H1 (cell line): ENCODE results near the gene NUP205. TPM values are rescaled to one million over a fixed set of nuclear protein-coding genes. Genes with fewer than 3 reads are reported as not detected.
A peak's percentile ranks its signal among the peaks of the same experiment; 100 is the strongest.

Experiments
- CTCF ChIA-PET: fragments of 300-600 bp; sonication (Branson Sonifier 250); formaldehyde crosslinking; loops from one replicate; lab custom pipeline; 2021; ENCODE audit not compliant: partially characterized antibody; lab: Charles Lee
- POLR2A ChIA-PET: fragments of 300-600 bp; sonication (Branson Sonifier 250); formaldehyde crosslinking; loops from one replicate; lab custom pipeline; 2021; ENCODE audit warnings: inconsistent platforms; ENCODE audit not compliant: partially characterized antibody; lab: Charles Lee
- DNase-seq, 2 experiments: peaks; one replicate each; pipeline versions ENCODE4 v3.0.0 to v3.0.0-alpha.2; 2010 to 2022; ENCODE audit warnings: low spot score in 2 of 2, low read depth in 1 of 2, mixed read lengths in 1 of 2
- FAIRE-seq: peaks from 2 replicates; lab custom pipeline; 2011; peaks lifted over from hg19 to GRCh38; lab: Jason Lieb, UNC
- H2AFZ ChIP-seq: 2 replicates; pipeline ENCODE4 v1.8.1; 2012; ENCODE audit warnings: low read length, inconsistent platforms
- H2AK5ac ChIP-seq: 2 replicates; pipeline ENCODE4 v1.6.1; 2013; ENCODE audit warnings: low read depth, low read length
- H2BK120ac ChIP-seq: replicated peaks from 2 replicates; pipeline ENCODE3; 2013; ENCODE audit warnings: low read depth, low read length, inconsistent platforms
- H2BK12ac ChIP-seq: 2 replicates; pipeline ENCODE4 v1.6.1; 2013; ENCODE audit warnings: low read depth, low read length
- H2BK15ac ChIP-seq: 2 replicates; pipeline ENCODE4 v1.6.1; 2013; ENCODE audit warnings: low read length
- H2BK20ac ChIP-seq: 2 replicates; pipeline ENCODE4 v1.6.1; 2013; ENCODE audit warnings: low read length
- H2BK5ac ChIP-seq: 2 replicates; pipeline ENCODE4 v1.6.1; 2013; ENCODE audit warnings: low read depth, low read length
- H3K14ac ChIP-seq: 2 replicates; pipeline ENCODE4 v1.6.1; 2013; ENCODE audit warnings: inconsistent platforms; ENCODE audit not compliant: insufficient read length
- H3K18ac ChIP-seq: 2 replicates; pipeline ENCODE4 v1.6.1; 2013; ENCODE audit warnings: low read length; ENCODE audit errors: extremely low read depth
- H3K23ac ChIP-seq: 2 replicates; pipeline ENCODE4 v1.6.1; 2013; ENCODE audit warnings: inconsistent platforms; ENCODE audit not compliant: insufficient read length
- H3K23me2 ChIP-seq: 2 replicates; pipeline ENCODE4 v1.6.1; 2013; ENCODE audit warnings: low read depth, low read length
- H3K27ac ChIP-seq: 2 replicates; pipeline ENCODE4 v1.6.1; 2011; ENCODE audit warnings: low read depth, low read length, inconsistent platforms
- H3K27me3 ChIP-seq, 4 experiments: replicated peaks in 1 of 4; 1 replicate in 1 of 4; 2 replicates in 3 of 4; pipeline versions ENCODE4 v1.6.1 to v1.8.1; 2011 to 2013; ENCODE audit warnings: low read length in 3 of 4, mild to moderate bottlenecking in 3 of 4, inconsistent platforms in 2 of 4, mixed read lengths in 2 of 4, moderate library complexity in 1 of 4; ENCODE audit not compliant: control insufficient read depth in 3 of 4, insufficient read depth in 3 of 4; ENCODE audit errors: extremely low read depth in 1 of 4
- H3K36me3 ChIP-seq, 4 experiments: 2 replicates each; pipeline versions ENCODE4 v1.6.1 to v1.8.1; 2011 to 2013; ENCODE audit warnings: mild to moderate bottlenecking in 4 of 4, low read length in 3 of 4, moderate library complexity in 2 of 4, control low read depth in 1 of 4, inconsistent platforms in 1 of 4; ENCODE audit not compliant: insufficient read depth in 4 of 4, control insufficient read depth in 2 of 4
- H3K4ac ChIP-seq: replicated peaks from 2 replicates; pipeline ENCODE3; 2013; ENCODE audit warnings: low read length, low read depth, mixed read lengths, inconsistent platforms; ENCODE audit not compliant: insufficient read length
- H3K4me1 ChIP-seq, 4 experiments: replicated peaks in 1 of 4; 1 replicate in 1 of 4; 2 replicates in 3 of 4; pipeline versions ENCODE4 v1.6.1 to v1.8.1; 2011 to 2013; ENCODE audit warnings: low read length in 3 of 4, inconsistent platforms in 2 of 4, mixed read lengths in 1 of 4; ENCODE audit not compliant: insufficient read depth in 4 of 4, control insufficient read depth in 3 of 4
- H3K4me2 ChIP-seq, 2 experiments: 2 replicates each; pipeline versions ENCODE4 v1.6.1 to v1.8.1; 2011 to 2013; ENCODE audit warnings: low read depth in 2 of 2, low read length in 2 of 2, control low read depth in 1 of 2, inconsistent platforms in 1 of 2, mild to moderate bottlenecking in 1 of 2; ENCODE audit not compliant: insufficient read depth in 1 of 2
- H3K4me3 ChIP-seq, 4 experiments: fragments of 200-600, 300-600 bp in 1 of 4; sonication (generic), shearing (Covaris generic), sonication (Bioruptor Twin) in 1 of 4; 2 replicates each; pipeline versions ENCODE4 v1.5.1 to v1.8.1; 2011 to 2016; ENCODE audit warnings: low read length in 4 of 4, low read depth in 3 of 4, control low read depth in 2 of 4, inconsistent platforms in 2 of 4, mild to moderate bottlenecking in 2 of 4, mixed read lengths in 1 of 4, moderate library complexity in 1 of 4; ENCODE audit not compliant: insufficient read depth in 2 of 4; ENCODE audit errors: extremely low read depth in 1 of 4
- H3K56ac ChIP-seq: replicated peaks from 2 replicates; pipeline ENCODE3; 2013; ENCODE audit warnings: low read depth, mild to moderate bottlenecking, mixed read lengths, low read length, inconsistent platforms; ENCODE audit not compliant: insufficient read length
- H3K79me1 ChIP-seq: 2 replicates; pipeline ENCODE4 v1.6.1; 2013; ENCODE audit warnings: low read depth, low read length, control low read depth
- H3K79me2 ChIP-seq, 2 experiments: 2 replicates each; pipeline versions ENCODE4 v1.6.1 to v1.8.1; 2012 to 2013; ENCODE audit warnings: low read length in 2 of 2, mild to moderate bottlenecking in 2 of 2, inconsistent platforms in 1 of 2; ENCODE audit not compliant: insufficient read depth in 2 of 2, control insufficient read depth in 1 of 2
- H3K9ac ChIP-seq, 4 experiments: replicated peaks in 1 of 4; 1 replicate in 1 of 4; 2 replicates in 3 of 4; pipeline versions ENCODE4 v1.6.1 to v1.8.1; 2011 to 2013; ENCODE audit warnings: low read depth in 3 of 4, low read length in 3 of 4, control low read depth in 2 of 4, mild to moderate bottlenecking in 2 of 4, moderate library complexity in 2 of 4, inconsistent platforms in 1 of 4; ENCODE audit errors: extremely low read depth in 1 of 4
- H3K9me3 ChIP-seq, 2 experiments: 2 replicates each; pipeline versions ENCODE4 v1.6.1 to v1.8.1; 2012 to 2013; ENCODE audit warnings: mild to moderate bottlenecking in 2 of 2, moderate library complexity in 2 of 2, control low read depth in 1 of 2, inconsistent platforms in 1 of 2, low read depth in 1 of 2, low read length in 1 of 2, mixed read lengths in 1 of 2; ENCODE audit not compliant: insufficient read depth in 2 of 2
- H4K20me1 ChIP-seq, 2 experiments: replicated peaks in 1 of 2; 2 replicates each; pipeline versions ENCODE3 to v1.8.1; 2011 to 2013; ENCODE audit warnings: inconsistent platforms in 2 of 2, low read length in 2 of 2, mild to moderate bottlenecking in 1 of 2; ENCODE audit not compliant: insufficient read depth in 2 of 2, control insufficient read depth in 1 of 2
- H4K5ac ChIP-seq: 2 replicates; pipeline ENCODE4 v1.6.1; 2013; ENCODE audit warnings: low read length, low read depth, mixed read lengths, inconsistent platforms; ENCODE audit not compliant: insufficient read length
- H4K8ac ChIP-seq: 2 replicates; pipeline ENCODE4 v1.8.0; 2013; ENCODE audit warnings: mild to moderate bottlenecking, moderate library complexity, low read length, inconsistent platforms; ENCODE audit not compliant: insufficient read depth; ENCODE audit errors: extremely low read depth
- H4K91ac ChIP-seq: replicated peaks from 2 replicates; pipeline ENCODE3; 2013; ENCODE audit warnings: low read length, mixed read lengths, inconsistent platforms; ENCODE audit not compliant: insufficient read length
- BRCA1 ChIP-seq: IDR thresholded peaks from 2 replicates; pipeline ENCODE4 v1.6.1; 2012; ENCODE audit warnings: low read depth, low read length, improper control_type of control experiment
- GABPA ChIP-seq: IDR thresholded peaks from 2 replicates; pipeline ENCODE4 v1.6.1; 2011; ENCODE audit warnings: mild to moderate bottlenecking, low read length, moderate library complexity, borderline replicate concordance; ENCODE audit not compliant: insufficient read depth
- POLR2A ChIP-seq, 2 experiments: IDR thresholded peaks; 1 replicate in 1 of 2; 2 replicates in 1 of 2; pipeline ENCODE4 v1.6.1; 2011; ENCODE audit warnings: low read depth in 2 of 2, low read length in 2 of 2, mild to moderate bottlenecking in 2 of 2; ENCODE audit errors: control extremely low read depth in 1 of 2
- TCF12 ChIP-seq: IDR thresholded peaks from 2 replicates; pipeline ENCODE4 v1.6.1; 2011; ENCODE audit warnings: low read depth, mild to moderate bottlenecking, low read length
- YY1 ChIP-seq: IDR thresholded peaks from 2 replicates; pipeline ENCODE4 v1.6.1; 2011; ENCODE audit warnings: low read depth, mild to moderate bottlenecking, low read length
- WGBS, 2 experiments: shearing (Covaris generic) in 1 of 2; methylation state at CpG; one replicate each; pipeline versions ENCODE4 v1.1.6 to v1.1.7; 2013 to 2015; ENCODE audit warnings: low lambda C conversion rate in 2 of 2, mixed read lengths in 2 of 2, inconsistent platforms in 1 of 2, low coverage in 1 of 2, missing lambda C conversion rate in 1 of 2; ENCODE audit not compliant: insufficient replicate concordance in 2 of 2, insufficient coverage in 1 of 2, insufficient read length in 1 of 2; ENCODE audit errors: extremely low coverage in 1 of 2, missing lambda C conversion rate in 1 of 2; 5-methylcytosine and 5-hydroxymethylcytosine counted together
- polyA plus RNA-seq, 7 experiments: library from polyadenylated mRNA; depleted of rRNA in 3 of 7; stranded (reverse) in 5 of 7; unstranded in 2 of 7; fragments of >200 nt in 5 of 7; fragments of 200-250 nt in 2 of 7; gene quantifications; 1 replicate in 5 of 7; 2 replicates in 1 of 7; 4 replicates in 1 of 7; pipeline versions ENCODE4 v1.2.1 to v1.2.3, GENCODE V29; 2011 to 2013; ENCODE audit warnings: missing spikeins in 2 of 7, mixed read lengths in 2 of 7
- total RNA-seq: library from RNA; stranded (reverse); fragmentation: NEBNext Ultra II Directional; extraction: Animal tissue kit (Norgen Biotek cat#: 25700); gene quantifications from 2 replicates; pipeline ENCODE4 v1.2.1, GENCODE V29; 2021
- TF ChIP-seq, protein P1 (sequence below), 3 experiments: IDR thresholded peaks; 1 replicate in 2 of 3; 2 replicates in 1 of 3; pipeline versions ENCODE4 v1.5.1 to v1.6.1; 2011; ENCODE audit warnings: low read length in 3 of 3, mild to moderate bottlenecking in 3 of 3, inconsistent platforms in 2 of 3, low read depth in 1 of 3, moderate library complexity in 1 of 3; ENCODE audit not compliant: insufficient read depth in 1 of 3; ENCODE audit errors: control extremely low read depth in 1 of 3

Gene NUP205
- total and polyA plus RNA-seq, 2 of the 8 experiments (the other 6 are each of a cell fraction or from before 2014, with no cell fraction given): 148 to 216 TPM

DNA sequence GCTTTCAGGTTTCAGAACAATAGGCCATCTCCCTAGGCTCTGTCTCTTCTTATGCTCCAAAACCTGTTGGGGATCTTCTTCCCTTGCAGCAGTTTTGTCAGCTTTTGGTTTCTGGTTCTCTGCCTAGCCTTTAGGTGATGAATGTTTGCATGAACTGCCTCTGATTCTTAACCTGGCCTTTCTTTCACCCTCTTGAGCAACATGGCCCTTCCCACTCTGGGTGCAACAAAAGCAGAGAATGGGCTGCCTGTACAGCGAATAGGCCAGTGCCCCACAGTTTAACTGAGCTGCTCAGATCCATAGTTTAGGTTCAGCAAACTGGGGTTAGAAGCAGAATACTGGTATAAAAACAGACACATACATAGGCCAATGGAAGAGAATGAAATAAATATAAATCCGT is 18.1 kb upstream of the NUP205 start:
- Histone ChIP-seq H3K4ac (peak overlapping the region; percentile 37), H3K79me1 (no peaks in the 10 kb centered on the region), H2AFZ (peak overlapping the region; percentile 85), H3K4me3 (no peak overlapping the region), H3K18ac (no peak overlapping the region), H3K23me2 (no peaks in the 10 kb centered on the region), H3K14ac (no peak overlapping the region), H3K9ac (no peak overlapping the region), H2BK20ac (no peak overlapping the region), H3K27ac (no peak overlapping the region), H3K4me2 (no peak overlapping the region), H2BK12ac (no peak overlapping the region), H3K9me3 (no peaks in the 10 kb centered on the region), H2BK120ac (no peak overlapping the region), H4K5ac (no peak overlapping the region), H3K23ac (no peak overlapping the region), H2BK15ac (no peak overlapping the region), H3K4me1 (no peaks in the 10 kb centered on the region; a peak in 1 of 7 replicates), H2AK5ac (no peak overlapping the region), H3K27me3 (no peaks in the 10 kb centered on the region), H3K56ac (no peak overlapping the region), H3K79me2 (no peaks in the 10 kb centered on the region), H4K20me1 (no peaks in the 10 kb centered on the region), H3K36me3 (no peaks in the 10 kb centered on the region), H2BK5ac (no peak overlapping the region), H4K8ac (no peak overlapping the region), H4K91ac (peak overlapping the region; percentile 65)
- ChIA-PET CTCF (interaction anchor here (0.8 to 1.3 kb wide), 2 partner anchors 39 to 124 kb away, joined by 3 read pairs; no protein-coding TSS in a partner anchor), POLR2A (interaction anchor here (0.5 to 1.7 kb wide), 2 partner anchors 8 to 18 kb away, joined by 4 to 6 read pairs; partner anchors contain the start of gene NUP205)
- TF ChIP-seq, protein P1, sequence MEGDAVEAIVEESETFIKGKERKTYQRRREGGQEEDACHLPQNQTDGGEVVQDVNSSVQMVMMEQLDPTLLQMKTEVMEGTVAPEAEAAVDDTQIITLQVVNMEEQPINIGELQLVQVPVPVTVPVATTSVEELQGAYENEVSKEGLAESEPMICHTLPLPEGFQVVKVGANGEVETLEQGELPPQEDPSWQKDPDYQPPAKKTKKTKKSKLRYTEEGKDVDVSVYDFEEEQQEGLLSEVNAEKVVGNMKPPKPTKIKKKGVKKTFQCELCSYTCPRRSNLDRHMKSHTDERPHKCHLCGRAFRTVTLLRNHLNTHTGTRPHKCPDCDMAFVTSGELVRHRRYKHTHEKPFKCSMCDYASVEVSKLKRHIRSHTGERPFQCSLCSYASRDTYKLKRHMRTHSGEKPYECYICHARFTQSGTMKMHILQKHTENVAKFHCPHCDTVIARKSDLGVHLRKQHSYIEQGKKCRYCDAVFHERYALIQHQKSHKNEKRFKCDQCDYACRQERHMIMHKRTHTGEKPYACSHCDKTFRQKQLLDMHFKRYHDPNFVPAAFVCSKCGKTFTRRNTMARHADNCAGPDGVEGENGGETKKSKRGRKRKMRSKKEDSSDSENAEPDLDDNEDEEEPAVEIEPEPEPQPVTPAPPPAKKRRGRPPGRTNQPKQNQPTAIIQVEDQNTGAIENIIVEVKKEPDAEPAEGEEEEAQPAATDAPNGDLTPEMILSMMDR (IDR thresholded peaks at IDR 0.05; ENCODE audit: control extremely low read depth in 1 of 3, insufficient read depth in 1 of 3, low read depth in 1 of 3, low read length in 3 of 3): no peak
- no peak for TF ChIP-seq TCF12
- no peak for TF ChIP-seq YY1
- no peak for TF ChIP-seq POLR2A (IDR thresholded peaks at IDR 0.05; ENCODE audit: control extremely low read depth in 1 of 2, low read depth in 2 of 2, low read length in 2 of 2)
- TF ChIP-seq GABPA: no peak
- TF ChIP-seq BRCA1: no peak
- DNase-seq (no peak), FAIRE-seq (no peak)
- WGBS, 2 experiments: 92% methylated on average over 2 of the region's 2 CpGs; no CpG with 5 or more reads in 1 of the 2 experiments
